HCT116 (cell line): ENCODE results near the gene CTNNA1. TPM values are rescaled to one million over a fixed set of nuclear protein-coding genes. Genes with fewer than 3 reads are reported as not detected.

Experiments used
- ATAC-seq: fragments of 200-7000 bp; cut with Tn5 transposase; 2 replicates; pipeline ENCODE4 v1.9.1; 2020; ENCODE audit warnings: mild to moderate bottlenecking, moderate library complexity
- BruUV-seq: library from RNA; stranded (reverse); fragments of 400-500 nt; replicated peaks from 2 replicates; lab custom pipeline; 2021; lab: Mats Ljungman, UMichigan
- CTCF ChIA-PET: fragments of 300-600 bp; sonication (Branson Sonifier 250); formaldehyde crosslinking; loops from one replicate; lab custom pipeline; 2021; ENCODE audit warnings: antibody characterized with exemption; lab: Charles Lee
- POLR2A ChIA-PET: fragments of 300-600, 350-600 bp; sonication (Branson Sonifier 250); formaldehyde crosslinking; loops from one replicate; lab custom pipeline; 2021; ENCODE audit warnings: antibody characterized with exemption; lab: Charles Lee
- RAD21 ChIA-PET, 2 experiments: fragments of 300-600 bp; sonication (Branson Sonifier 250); formaldehyde crosslinking; loops; one replicate each; lab custom pipeline; 2023; ENCODE audit warnings: low total read pairs in 2 of 2; ENCODE audit not compliant: uncharacterized antibody in 2 of 2, unreplicated experiment in 2 of 2, low non-redundant PET in 1 of 2; lab: Charles Lee
- DNase-seq: peaks from one replicate; pipeline ENCODE4 v3.0.0-alpha.2; 2010; ENCODE audit warnings: low read depth, low spot score
- H2AFZ ChIP-seq: fragments of 200-600 bp; shearing (Covaris generic), sonication (generic); 2 replicates; pipeline ENCODE4 v1.6.1; 2017; ENCODE audit warnings: low read depth, mixed run types, mixed read lengths, antibody characterized with exemption, low read length; ENCODE audit not compliant: poor library complexity, severe bottlenecking
- H3K27ac ChIP-seq: 2 replicates; pipeline ENCODE4 v1.5.1; 2012; ENCODE audit warnings: low read depth, low read length
- H3K27me3 ChIP-seq: fragments of 200-600 bp; sonication (generic); 2 replicates; pipeline ENCODE4 v1.6.1; 2016; ENCODE audit warnings: mixed run types, low read length, mixed read lengths; ENCODE audit not compliant: insufficient read depth
- H3K36me3 ChIP-seq, 2 experiments: fragments of 200-500 bp in 1 of 2; fragments of 200-600 bp in 1 of 2; sonication (Bioruptor generic) in 1 of 2; sonication (generic) in 1 of 2; 2 replicates each; pipeline versions ENCODE4 v1.5.1 to v1.6.1; 2014 to 2016; ENCODE audit warnings: low read length in 2 of 2, inconsistent platforms in 1 of 2, mixed read lengths in 1 of 2, mixed run types in 1 of 2; ENCODE audit not compliant: insufficient read depth in 2 of 2, control insufficient read depth in 1 of 2
- H3K4me1 ChIP-seq, 2 experiments: fragments of 200-600 bp in 1 of 2; sonication (generic) in 1 of 2; 2 replicates each; pipeline versions ENCODE4 v1.5.1 to v1.6.1; 2012 to 2017; ENCODE audit warnings: low read length in 2 of 2, inconsistent platforms in 1 of 2, mild to moderate bottlenecking in 1 of 2, mixed read lengths in 1 of 2, mixed run types in 1 of 2, moderate library complexity in 1 of 2; ENCODE audit not compliant: insufficient read depth in 2 of 2, control insufficient read depth in 1 of 2
- H3K4me2 ChIP-seq: fragments of 200-600 bp; sonication (generic); 2 replicates; pipeline ENCODE4 v1.6.1; 2017; ENCODE audit warnings: mixed run types, low read length, mixed read lengths
- H3K4me3 ChIP-seq, 2 experiments: fragments of 200-600 bp in 1 of 2; sonication (generic) in 1 of 2; replicated peaks in 1 of 2; 2 replicates each; pipeline ENCODE4 v1.5.1; 2011 to 2016; ENCODE audit warnings: low read length in 2 of 2, control low read depth in 1 of 2, low read depth in 1 of 2, mild to moderate bottlenecking in 1 of 2, mixed read lengths in 1 of 2, mixed run types in 1 of 2
- H3K79me2 ChIP-seq: fragments of 200-600 bp; sonication (generic); 2 replicates; pipeline ENCODE4 v1.6.1; 2017; ENCODE audit warnings: mild to moderate bottlenecking, mixed run types, low read length, moderate library complexity, mixed read lengths; ENCODE audit not compliant: insufficient read depth
- H3K9ac ChIP-seq: fragments of 200-600 bp; sonication (generic); 2 replicates; pipeline ENCODE4 v1.6.1; 2016; ENCODE audit warnings: low read length, mixed read lengths
- H3K9me2 ChIP-seq: fragments of 200-600 bp; sonication (generic), shearing (Covaris generic); 2 replicates; pipeline ENCODE4 v1.6.1; 2017; ENCODE audit warnings: mixed run types, mild to moderate bottlenecking, moderate library complexity; ENCODE audit not compliant: insufficient read depth
- H3K9me3 ChIP-seq, 2 experiments: fragments of 200-500 bp in 1 of 2; fragments of 200-600 bp in 1 of 2; sonication (Bioruptor generic) in 1 of 2; sonication (generic) in 1 of 2; 2 replicates each; pipeline ENCODE4 v1.6.1; 2014 to 2017; ENCODE audit warnings: low read length in 2 of 2, mixed read lengths in 2 of 2, inconsistent platforms in 1 of 2, low read depth in 1 of 2, mild to moderate bottlenecking in 1 of 2, mixed run types in 1 of 2, moderate library complexity in 1 of 2; ENCODE audit not compliant: control insufficient read depth in 1 of 2, insufficient read depth in 1 of 2
- H4K20me1 ChIP-seq: fragments of 200-600 bp; sonication (generic), shearing (Covaris generic); 2 replicates; pipeline ENCODE4 v1.6.1; 2017; ENCODE audit warnings: mixed run types, mild to moderate bottlenecking, moderate library complexity; ENCODE audit not compliant: insufficient read depth
- ATF3 ChIP-seq: IDR thresholded peaks from 2 replicates; pipeline ENCODE4 v1.6.1; 2012
- EGR1 ChIP-seq: IDR thresholded peaks from 2 replicates; pipeline ENCODE4 v1.6.1; 2012; ENCODE audit warnings: low read depth
- ELF1 ChIP-seq: IDR thresholded peaks from 2 replicates; pipeline ENCODE4 v1.6.1; 2012; ENCODE audit warnings: low read depth, borderline replicate concordance
- EZH2phosphoT487 ChIP-seq: fragments of 200-600 bp; IDR thresholded peaks from 2 replicates; pipeline ENCODE4 v1.6.1; 2018; ENCODE audit warnings: antibody characterized with exemption, borderline replicate concordance
- POLR2A ChIP-seq: IDR thresholded peaks from 2 replicates; pipeline ENCODE4 v1.7.0; 2011; ENCODE audit warnings: borderline replicate concordance; ENCODE audit not compliant: insufficient read depth, insufficient read length; ENCODE audit errors: extremely low read depth
- RAD21 ChIP-seq: IDR thresholded peaks from 2 replicates; pipeline ENCODE4 v1.6.1; 2012; ENCODE audit warnings: low read depth, mild to moderate bottlenecking
- intact Hi-C: fragments of 100-400 bp; cut with micrococcal nuclease; formaldehyde crosslinking; loops from 2 replicates; pipeline ENCODE4 v1.10.0; 2022
- total RNA-seq: library from RNA; stranded (reverse); gene quantifications from one replicate; pipeline ENCODE4 v1.2.1, GENCODE V29; 2021; ENCODE audit not compliant: unreplicated experiment

The CTNNA1 gene
- total RNA-seq, 1 experiment from 2014 or later, result 313 TPM

- BruUV-seq, result no TSS peak
- Histone ChIP-seq H3K36me3 (peaks cover 7 to 28% of the 10 kb centered on the region in 2 experiments; a peak in 3 of 4 replicates), H2AFZ (no peak overlapping the region), H3K9me3 (no peaks in the 10 kb centered on the region), H3K27ac (no peak overlapping the region), H3K27me3 (no peaks in the 10 kb centered on the region), H3K79me2 (peaks cover 55% of the 10 kb centered on the region), H3K4me2 (no peak overlapping the region), H3K4me1 (no peaks in the 10 kb centered on the region), H3K4me3 (no peak overlapping the region), H3K9me2 (no peaks in the 10 kb centered on the region), H4K20me1 (no peaks in the 10 kb centered on the region), H3K9ac (no peak overlapping the region)
- intact Hi-C loops, result no loop called here
- ATAC-seq, result no peak
- TF ChIP-seq ATF3 (no peak), POLR2A (no peak), EZH2phosphoT487 (no peak)
- ChIA-PET RAD21 (no interaction called here), POLR2A (no interaction called here), CTCF (no interaction called here)
- no peak for DNase-seq
Observed at GRCh38 chr5:138884094-138884493, 130.9 kb downstream of the CTNNA1 start.

GRCh38 chr5:138884554-138884953 is 131.3 kb downstream of the CTNNA1 start:
- no peak overlapping the region for H3K27ac ChIP-seq
- CTCF ChIA-PET, result no interaction called here
- no peak for ATAC-seq
- H3K36me3 ChIP-seq, result peaks cover 9 to 32% of the 10 kb centered on the region in 2 experiments; a peak in 3 of 4 replicates
- no TSS peak for BruUV-seq
- peaks cover 50% of the 10 kb centered on the region for H3K79me2 ChIP-seq
- H3K4me1 ChIP-seq, result no peaks in the 10 kb centered on the region
- H3K4me3 ChIP-seq, result no peak overlapping the region
- no peaks in the 10 kb centered on the region for H3K9me2 ChIP-seq
- RAD21 ChIA-PET, result no interaction called here
- POLR2A ChIA-PET, result no interaction called here
- H3K9ac ChIP-seq, result no peak overlapping the region
- DNase-seq, result no peak
- no peak for TF ChIP-seq EGR1
- TF ChIP-seq RAD21, result no peak
- no peak for TF ChIP-seq ELF1
- H4K20me1 ChIP-seq, result no peaks in the 10 kb centered on the region
- H2AFZ ChIP-seq, result no peak overlapping the region
- no peaks in the 10 kb centered on the region for H3K9me3 ChIP-seq
- no peak overlapping the region for H3K4me2 ChIP-seq
- intact Hi-C loops, result no loop called here
- no peaks in the 10 kb centered on the region for H3K27me3 ChIP-seq
